H9 (cell line): Measurements from ENCODE around the gene RAB6A. TPM values are rescaled to one million over a fixed set of nuclear protein-coding genes. Genes with fewer than 3 reads are reported as not detected.

ENCODE experiments used
- DNase-seq: peaks from one replicate; pipeline ENCODE4 v3.0.0-alpha.2; 2017
- H2AFZ ChIP-seq: one replicate; pipeline ENCODE4 v1.6.1; 2013; ENCODE audit warnings: mild to moderate bottlenecking, low read length, control low read depth, moderate library complexity
- H2AK5ac ChIP-seq: 2 replicates; pipeline ENCODE4 v1.6.1; 2013; ENCODE audit warnings: low read length, control low read depth, mixed read lengths; ENCODE audit not compliant: insufficient read length
- H2BK120ac ChIP-seq: one replicate; pipeline ENCODE4 v1.6.1; 2013; ENCODE audit warnings: low read depth, mild to moderate bottlenecking, low read length, control low read depth, inconsistent platforms; ENCODE audit not compliant: poor library complexity, severe bottlenecking
- H2BK12ac ChIP-seq: 2 replicates; pipeline ENCODE4 v1.6.1; 2013; ENCODE audit warnings: low read length, control low read depth, mixed read lengths, low read depth; ENCODE audit not compliant: insufficient read length
- H2BK15ac ChIP-seq: 2 replicates; pipeline ENCODE4 v1.6.1; 2013; ENCODE audit warnings: low read depth, low read length, control low read depth
- H2BK20ac ChIP-seq: one replicate; pipeline ENCODE4 v1.6.1; 2013; ENCODE audit warnings: low read depth, mild to moderate bottlenecking, low read length, control low read depth, inconsistent platforms; ENCODE audit not compliant: poor library complexity, severe bottlenecking
- H2BK5ac ChIP-seq: 2 replicates; pipeline ENCODE4 v1.6.1; 2013; ENCODE audit warnings: low read length, control low read depth, mixed read lengths; ENCODE audit not compliant: insufficient read length
- H3K14ac ChIP-seq: 2 replicates; pipeline ENCODE4 v1.6.1; 2013; ENCODE audit warnings: low read length, control low read depth; ENCODE audit not compliant: insufficient read depth
- H3K18ac ChIP-seq: 2 replicates; pipeline ENCODE4 v1.6.1; 2013; ENCODE audit warnings: low read depth, mild to moderate bottlenecking, mixed read lengths, low read length, control low read depth; ENCODE audit not compliant: insufficient read length
- H3K23ac ChIP-seq: 2 replicates; pipeline ENCODE4 v1.6.1; 2013; ENCODE audit warnings: low read length, control low read depth, mixed read lengths, low read depth; ENCODE audit not compliant: insufficient read length
- H3K23me2 ChIP-seq: 2 replicates; pipeline ENCODE4 v1.6.1; 2013; ENCODE audit warnings: low read depth, mild to moderate bottlenecking, mixed read lengths, low read length, control low read depth; ENCODE audit not compliant: insufficient read length, poor library complexity, severe bottlenecking
- H3K27ac ChIP-seq: 2 replicates; pipeline ENCODE4 v1.5.1; 2013; ENCODE audit warnings: low read length, control low read depth, mixed read lengths, low read depth; ENCODE audit not compliant: insufficient read length
- H3K27me3 ChIP-seq: 2 replicates; pipeline ENCODE4 v1.6.1; 2013; ENCODE audit warnings: low read length, control low read depth, inconsistent platforms; ENCODE audit not compliant: insufficient read depth
- H3K4ac ChIP-seq: 2 replicates; pipeline ENCODE4 v1.6.1; 2013; ENCODE audit warnings: low read depth, mild to moderate bottlenecking, control low read depth, inconsistent platforms, low read length, moderate library complexity
- H3K4me1 ChIP-seq: 2 replicates; pipeline ENCODE4 v1.6.1; 2013; ENCODE audit warnings: low read length, control low read depth, inconsistent platforms; ENCODE audit not compliant: insufficient read depth
- H3K4me2 ChIP-seq: 2 replicates; pipeline ENCODE4 v1.6.1; 2013; ENCODE audit warnings: low read length, control low read depth, mixed read lengths; ENCODE audit not compliant: insufficient read length, insufficient read depth
- H3K56ac ChIP-seq: 2 replicates; pipeline ENCODE4 v1.6.1; 2013; ENCODE audit warnings: low read depth, mild to moderate bottlenecking, mixed read lengths, low read length, control low read depth; ENCODE audit not compliant: insufficient read length
- H3K79me1 ChIP-seq: 2 replicates; pipeline ENCODE4 v1.6.1; 2013; ENCODE audit warnings: low read depth, mild to moderate bottlenecking, moderate library complexity, low read length, control low read depth, inconsistent platforms; ENCODE audit not compliant: insufficient read depth, poor library complexity, severe bottlenecking
- H3K79me2 ChIP-seq: 2 replicates; pipeline ENCODE4 v1.6.1; 2013; ENCODE audit warnings: low read length, control low read depth, inconsistent platforms; ENCODE audit not compliant: insufficient read depth
- H3K9ac ChIP-seq: 2 replicates; pipeline ENCODE4 v1.6.1; 2013; ENCODE audit warnings: low read length, control low read depth, mixed read lengths; ENCODE audit not compliant: insufficient read length; ENCODE audit errors: extremely low read depth
- H3K9me3 ChIP-seq: one replicate; pipeline ENCODE4 v1.6.1; 2013; ENCODE audit warnings: low read depth, low read length, inconsistent platforms; ENCODE audit not compliant: control insufficient read depth
- H3T11ph ChIP-seq: one replicate; pipeline ENCODE4 v1.6.1; 2013; ENCODE audit warnings: mild to moderate bottlenecking, low read length, control low read depth, inconsistent platforms
- H4K20me1 ChIP-seq: one replicate; pipeline ENCODE4 v1.6.1; 2013; ENCODE audit not compliant: control insufficient read depth, insufficient read length, insufficient read depth
- H4K5ac ChIP-seq: 2 replicates; pipeline ENCODE4 v1.6.1; 2013; ENCODE audit warnings: low read depth, mild to moderate bottlenecking, mixed read lengths, low read length, control low read depth; ENCODE audit not compliant: insufficient read length
- H4K8ac ChIP-seq: replicated peaks from 2 replicates; pipeline ENCODE4 v1.6.1; 2013; ENCODE audit warnings: low read length, control low read depth, mixed read lengths, low read depth; ENCODE audit not compliant: insufficient read length
- H4K91ac ChIP-seq: 2 replicates; pipeline ENCODE4 v1.6.1; 2013; ENCODE audit warnings: low read depth, mild to moderate bottlenecking, moderate library complexity, mixed read lengths, low read length, control low read depth; ENCODE audit not compliant: insufficient read length
- H3K27ac Mint-ChIP-seq, 3 experiments: 2 replicates in 2 of 3; 3 replicates in 1 of 3; pipeline ENCODE4 v1.8.0; 2020 to 2021; ENCODE audit warnings: mixed read lengths in 3 of 3, mild to moderate bottlenecking in 1 of 3, moderate library complexity in 1 of 3
- H3K27me3 Mint-ChIP-seq: 2 replicates; pipeline ENCODE4 v1.8.0; 2021; ENCODE audit warnings: low read depth, mild to moderate bottlenecking, moderate library complexity, mixed read lengths
- H3K36me3 Mint-ChIP-seq, 3 experiments: 2 replicates in 2 of 3; 3 replicates in 1 of 3; pipeline ENCODE4 v1.8.0; 2020 to 2021; ENCODE audit warnings: low read depth in 3 of 3, mixed read lengths in 3 of 3; ENCODE audit not compliant: insufficient read depth in 1 of 3
- H3K4me1 Mint-ChIP-seq, 2 experiments: 2 replicates each; pipeline ENCODE4 v1.8.0; 2020; ENCODE audit warnings: mixed read lengths in 2 of 2
- H3K4me3 Mint-ChIP-seq, 2 experiments: 2 replicates in 1 of 2; 3 replicates in 1 of 2; pipeline ENCODE4 v1.8.0; 2020 to 2021; ENCODE audit warnings: mild to moderate bottlenecking in 2 of 2, mixed read lengths in 2 of 2, moderate library complexity in 1 of 2
- H3K9me3 Mint-ChIP-seq, 2 experiments: 2 replicates in 1 of 2; 3 replicates in 1 of 2; pipeline ENCODE4 v1.8.0; 2020; ENCODE audit warnings: mild to moderate bottlenecking in 2 of 2, mixed read lengths in 2 of 2, moderate library complexity in 1 of 2
- CTCF ChIP-seq: fragments of 200-600 bp; sonication (generic); conservative IDR thresholded peaks from 3 replicates; pipeline ENCODE4 v1.8.0; 2021; ENCODE audit warnings: antibody characterized with exemption, mild to moderate bottlenecking
- total RNA-seq: library from RNA; stranded (reverse); gene quantifications from 2 replicates; pipeline ENCODE4 v1.2.1, GENCODE V29; 2021

Gene RAB6A
- total RNA-seq, 1 experiment from 2014 or later: 72.8 TPM

GRCh38 chr11:73792584-73792983, 31.7 kb upstream of the RAB6A start:
- H2BK12ac ChIP-seq: no peak overlapping the region

More at GRCh38 chr11:73792584-73792983, 31.7 kb upstream of the RAB6A start:
- H3K4me3 Mint-ChIP-seq: no peak overlapping the region
- no peaks in the 10 kb centered on the region; the same call in 1 of the 2 replicates for H3K27me3 Mint-ChIP-seq
- H3K27ac Mint-ChIP-seq: no peak overlapping the region
- Histone ChIP-seq H3T11ph (no peak overlapping the region), H2AFZ (no peak overlapping the region), H2BK15ac (no peak overlapping the region), H4K5ac (no peak overlapping the region), H2BK120ac (no peak overlapping the region), H3K79me1 (peaks cover 4% of the 10 kb centered on the region), H3K27ac (no peak overlapping the region), H3K23me2 (no peaks in the 10 kb centered on the region), H4K91ac (no peak overlapping the region), H3K4me2 (no peak overlapping the region), H2BK20ac (no peak overlapping the region), H3K14ac (no peak overlapping the region), H3K4ac (no peak overlapping the region), H2AK5ac (no peak overlapping the region), H4K8ac (no peak overlapping the region), H3K4me1 (no peaks in the 10 kb centered on the region), H2BK5ac (no peak overlapping the region), H4K20me1 (no peaks in the 10 kb centered on the region), H3K18ac (no peak overlapping the region), H3K9me3 (no peaks in the 10 kb centered on the region), H3K23ac (no peak overlapping the region), H3K9ac (no peak overlapping the region), H3K56ac (no peak overlapping the region), H3K79me2 (no peaks in the 10 kb centered on the region; the same call in 1 of the 2 replicates), H3K27me3 (no peaks in the 10 kb centered on the region)
- H3K4me1 Mint-ChIP-seq: peaks cover 9 to 12% of the 10 kb centered on the region in 2 experiments
- no peaks in the 10 kb centered on the region for H3K9me3 Mint-ChIP-seq
- no peak for TF ChIP-seq CTCF
- no peak for DNase-seq
- peaks cover 0 to 4% (median 4%) of the 10 kb centered on the region in 3 experiments; a peak in 4 of 7 replicates for H3K36me3 Mint-ChIP-seq
